Measurements from ENCODE around the gene SCN5A. TPM values are rescaled to one million over a fixed set of nuclear protein-coding genes. Genes with fewer than 3 reads are reported as not detected.

Gene SCN5A
- polyA plus RNA-seq, 1 experiment, result 0.74 TPM

DNA sequence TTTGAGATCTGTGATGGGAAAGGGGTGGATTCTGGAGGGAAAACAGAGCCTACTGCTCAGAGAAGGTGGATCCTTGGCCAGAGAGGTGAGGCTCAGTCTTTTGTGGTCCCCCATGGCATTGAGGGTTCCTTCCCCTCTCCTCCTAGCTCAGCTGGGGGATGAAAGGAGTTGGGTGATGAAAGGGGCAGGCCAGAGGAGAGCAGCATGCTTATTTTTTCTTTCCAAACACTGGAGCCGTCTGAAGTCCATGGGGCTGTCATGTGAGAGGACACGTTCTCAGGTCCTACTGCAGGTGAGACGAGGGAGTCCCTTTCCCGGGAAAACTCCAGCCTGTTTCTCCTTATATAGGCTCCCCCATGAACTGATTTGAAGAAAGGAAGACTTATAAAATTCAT is 71.4 kb downstream of the SCN5A start:
- CTCF ChIA-PET, result interaction anchor here (2.2 kb wide), 1 partner anchor 57 kb away, joined by 4 read pairs; no protein-coding TSS in a partner anchor

DNA sequence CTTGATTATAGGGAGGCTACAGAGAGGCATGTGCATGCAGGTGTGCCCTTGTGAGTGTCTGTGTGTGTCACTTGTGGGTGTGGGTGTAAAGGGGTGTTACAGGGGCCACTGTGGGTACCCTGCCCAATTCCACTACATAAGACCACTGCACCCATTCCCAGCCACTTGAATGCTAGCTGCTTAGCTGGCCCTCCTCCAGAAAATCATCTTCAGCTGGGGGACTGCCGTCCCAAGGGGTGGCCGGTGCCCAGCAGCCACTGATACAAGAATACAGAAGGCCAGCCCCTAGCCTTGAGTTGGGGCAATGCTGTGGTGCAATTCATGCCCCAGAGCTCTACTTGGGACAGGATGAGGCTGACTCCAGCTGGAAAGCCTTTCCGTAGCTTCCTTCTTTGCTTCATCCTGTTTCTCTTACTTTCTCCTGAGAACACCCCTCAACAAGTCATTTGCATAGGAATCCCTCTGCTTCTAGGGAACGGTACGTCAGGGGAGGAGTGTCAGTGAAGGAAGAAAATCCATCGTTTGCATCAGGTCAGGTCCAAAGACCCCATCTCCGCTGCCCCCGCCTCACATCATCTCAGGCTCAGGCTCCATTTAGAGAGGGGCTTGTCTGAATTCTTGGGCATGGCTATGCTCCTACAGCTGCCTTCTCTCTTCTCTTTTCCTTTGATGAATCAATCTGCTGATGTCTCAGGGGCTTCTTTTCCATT is 72.0 kb downstream of the SCN5A start:
- Histone ChIP-seq H3K36me3 (ENCODE audit: control insufficient read depth, insufficient read depth, low read length) (no peaks in the 10 kb centered on the region), H3K4me3 (ENCODE audit: low read depth, low read length) (no peak overlapping the region), H3K27me3 (ENCODE audit: control insufficient read depth, insufficient read depth, low read length) (no peaks in the 10 kb centered on the region)
- ChIA-PET POLR2A (no interaction called here), CTCF (interaction anchor here (2.2 kb wide), 1 partner anchor 56 kb away, joined by 4 read pairs; no protein-coding TSS in a partner anchor)
- TF ChIP-seq, protein P1, sequence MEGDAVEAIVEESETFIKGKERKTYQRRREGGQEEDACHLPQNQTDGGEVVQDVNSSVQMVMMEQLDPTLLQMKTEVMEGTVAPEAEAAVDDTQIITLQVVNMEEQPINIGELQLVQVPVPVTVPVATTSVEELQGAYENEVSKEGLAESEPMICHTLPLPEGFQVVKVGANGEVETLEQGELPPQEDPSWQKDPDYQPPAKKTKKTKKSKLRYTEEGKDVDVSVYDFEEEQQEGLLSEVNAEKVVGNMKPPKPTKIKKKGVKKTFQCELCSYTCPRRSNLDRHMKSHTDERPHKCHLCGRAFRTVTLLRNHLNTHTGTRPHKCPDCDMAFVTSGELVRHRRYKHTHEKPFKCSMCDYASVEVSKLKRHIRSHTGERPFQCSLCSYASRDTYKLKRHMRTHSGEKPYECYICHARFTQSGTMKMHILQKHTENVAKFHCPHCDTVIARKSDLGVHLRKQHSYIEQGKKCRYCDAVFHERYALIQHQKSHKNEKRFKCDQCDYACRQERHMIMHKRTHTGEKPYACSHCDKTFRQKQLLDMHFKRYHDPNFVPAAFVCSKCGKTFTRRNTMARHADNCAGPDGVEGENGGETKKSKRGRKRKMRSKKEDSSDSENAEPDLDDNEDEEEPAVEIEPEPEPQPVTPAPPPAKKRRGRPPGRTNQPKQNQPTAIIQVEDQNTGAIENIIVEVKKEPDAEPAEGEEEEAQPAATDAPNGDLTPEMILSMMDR (IDR thresholded peaks at IDR 0.05; ENCODE audit: insufficient read depth, low read depth, low read length), result no peak
- no peak for DNase-seq (ENCODE audit: low read depth)

More for the DNA sequence above, 71.4 kb downstream of the SCN5A start:
- no peak for DNase-seq (ENCODE audit: low read depth)
- TF ChIP-seq, protein P1 (IDR thresholded peaks at IDR 0.05; ENCODE audit: insufficient read depth, low read depth, low read length), result no peak
- POLR2A ChIA-PET, result no interaction called here
- Histone ChIP-seq H3K36me3 (ENCODE audit: control insufficient read depth, insufficient read depth, low read length) (no peaks in the 10 kb centered on the region), H3K27me3 (ENCODE audit: control insufficient read depth, insufficient read depth, low read length) (no peaks in the 10 kb centered on the region), H3K4me3 (ENCODE audit: low read depth, low read length) (no peak overlapping the region)

DNA sequence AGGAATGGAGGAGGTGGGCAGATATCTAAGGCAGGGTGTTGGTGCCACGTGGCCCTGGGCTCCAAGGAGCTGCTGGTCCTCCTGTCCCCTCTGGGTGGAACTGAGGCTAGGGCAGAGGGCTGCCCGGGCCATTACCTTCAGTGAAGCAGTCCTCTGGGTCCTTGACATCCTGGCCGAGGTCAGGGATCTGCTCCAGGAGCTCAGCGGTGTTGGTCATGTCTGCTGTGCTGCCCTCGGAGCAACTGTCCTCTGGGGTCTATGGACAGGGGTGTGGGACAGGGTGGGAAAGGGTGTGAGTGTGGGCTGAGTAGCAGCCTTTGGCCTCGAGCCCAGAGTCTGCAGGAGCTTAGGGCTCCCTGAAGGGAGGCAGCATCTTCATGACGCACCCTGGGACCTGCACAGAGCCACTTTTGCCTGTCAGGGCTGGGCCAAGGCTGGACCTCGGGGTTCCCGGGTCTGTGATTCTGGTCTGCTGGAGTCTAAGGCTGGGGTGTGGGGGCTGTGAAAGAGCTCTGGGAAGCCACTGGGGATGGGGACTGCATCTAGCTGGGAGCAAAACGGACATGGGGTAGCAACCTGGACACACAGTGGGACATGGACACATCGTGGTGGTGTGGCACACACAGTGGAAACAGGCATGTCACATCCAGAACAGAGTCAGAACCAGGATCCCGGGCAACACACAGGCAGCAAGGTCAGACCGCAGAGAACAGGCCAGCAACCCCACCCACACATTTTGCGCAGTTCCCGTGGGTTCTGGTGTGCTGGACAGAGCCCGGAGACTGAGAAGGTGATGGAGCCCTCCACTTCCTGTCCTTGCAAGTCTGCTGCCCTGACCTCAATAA is 72.7 kb downstream of the SCN5A start:
- no peak for DNase-seq (ENCODE audit: low read depth)
- Histone ChIP-seq H3K4me3 (ENCODE audit: low read depth, low read length) (no peak overlapping the region), H3K27me3 (ENCODE audit: control insufficient read depth, insufficient read depth, low read length) (no peaks in the 10 kb centered on the region), H3K36me3 (ENCODE audit: control insufficient read depth, insufficient read depth, low read length) (no peaks in the 10 kb centered on the region)
- TF ChIP-seq, protein P1 (IDR thresholded peaks at IDR 0.05; ENCODE audit: insufficient read depth, low read depth, low read length), result no peak
- CTCF ChIA-PET, result interaction anchor here (2.2 kb wide), 1 partner anchor 55 kb away, joined by 4 read pairs; no protein-coding TSS in a partner anchor
- POLR2A ChIA-PET, result no interaction called here

DNA sequence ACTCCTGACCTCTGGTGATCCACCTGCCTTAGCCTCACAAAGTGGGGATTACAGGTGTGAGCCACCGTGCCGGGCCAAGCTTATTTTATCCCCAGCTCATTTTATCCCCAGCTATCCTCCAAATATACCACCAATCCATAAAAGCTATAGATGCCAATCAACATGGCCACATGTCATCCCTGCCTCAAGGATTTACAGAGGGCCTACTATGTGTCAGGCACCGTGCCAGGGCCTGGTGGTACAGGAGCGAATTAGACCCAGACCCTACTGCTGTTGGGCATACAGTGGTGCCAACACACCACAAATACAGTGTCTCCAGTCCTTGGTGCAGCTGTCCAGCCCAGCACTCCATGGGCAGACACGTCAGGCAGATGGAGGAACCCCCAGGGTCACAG is 73.4 kb downstream of the SCN5A start:
- CTCF ChIA-PET, result interaction anchor here (2.2 kb wide), 1 partner anchor 55 kb away, joined by 4 read pairs; no protein-coding TSS in a partner anchor
- TF ChIP-seq, protein P1 (IDR thresholded peaks at IDR 0.05; ENCODE audit: insufficient read depth, low read depth, low read length), result no peak
- POLR2A ChIA-PET, result no interaction called here
- Histone ChIP-seq H3K27me3 (ENCODE audit: control insufficient read depth, insufficient read depth, low read length) (no peaks in the 10 kb centered on the region), H3K36me3 (ENCODE audit: control insufficient read depth, insufficient read depth, low read length) (no peaks in the 10 kb centered on the region), H3K4me3 (ENCODE audit: low read depth, low read length) (no peak overlapping the region)
- no peak for DNase-seq (ENCODE audit: low read depth)

DNA sequence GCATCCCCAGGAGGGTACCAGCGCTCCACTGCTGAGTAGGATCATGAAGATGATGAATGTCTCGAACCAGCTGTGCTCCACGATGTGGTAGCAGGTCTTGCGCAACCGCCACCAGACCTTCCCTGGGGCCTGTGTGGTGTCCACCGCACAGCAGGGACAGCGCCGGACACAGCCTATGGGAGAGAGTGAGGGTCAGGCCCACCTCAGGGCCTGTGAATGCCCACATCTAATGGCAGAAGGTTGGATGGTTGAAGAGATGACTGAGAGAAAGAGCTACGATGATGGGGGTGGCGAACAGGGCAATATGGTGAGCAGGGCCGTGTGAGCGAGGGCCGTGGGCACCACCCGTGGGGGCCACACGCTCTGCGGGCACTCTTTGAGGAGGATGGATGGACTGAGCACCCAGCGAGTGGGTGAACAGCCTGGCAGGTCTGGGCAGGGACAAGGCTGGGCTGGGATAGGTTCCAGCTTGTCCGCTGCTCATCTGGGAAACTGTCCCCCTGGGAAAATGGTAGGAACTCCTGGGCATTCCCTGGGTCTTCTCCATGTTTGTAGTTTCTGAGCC is 74.1 kb downstream of the SCN5A start:
- ChIA-PET POLR2A (no interaction called here), CTCF (no interaction called here)
- no peaks in the 10 kb centered on the region for H3K27me3 ChIP-seq (ENCODE audit: control insufficient read depth, insufficient read depth, low read length)
- no peaks in the 10 kb centered on the region for H3K36me3 ChIP-seq (ENCODE audit: control insufficient read depth, insufficient read depth, low read length)
- no peak for DNase-seq (ENCODE audit: low read depth)
- TF ChIP-seq, protein P1 (IDR thresholded peaks at IDR 0.05; ENCODE audit: insufficient read depth, low read depth, low read length), result no peak
- H3K4me3 ChIP-seq (ENCODE audit: low read depth, low read length), result no peak overlapping the region
